ENCODE measurements around the gene DDI2. TPM values are rescaled to one million over a fixed set of nuclear protein-coding genes. Genes with fewer than 3 reads are reported as not detected.

Gene DDI2
- total and polyA plus RNA-seq, 4 donors: 9.5 to 72.5 (median 42.0) TPM

DNA sequence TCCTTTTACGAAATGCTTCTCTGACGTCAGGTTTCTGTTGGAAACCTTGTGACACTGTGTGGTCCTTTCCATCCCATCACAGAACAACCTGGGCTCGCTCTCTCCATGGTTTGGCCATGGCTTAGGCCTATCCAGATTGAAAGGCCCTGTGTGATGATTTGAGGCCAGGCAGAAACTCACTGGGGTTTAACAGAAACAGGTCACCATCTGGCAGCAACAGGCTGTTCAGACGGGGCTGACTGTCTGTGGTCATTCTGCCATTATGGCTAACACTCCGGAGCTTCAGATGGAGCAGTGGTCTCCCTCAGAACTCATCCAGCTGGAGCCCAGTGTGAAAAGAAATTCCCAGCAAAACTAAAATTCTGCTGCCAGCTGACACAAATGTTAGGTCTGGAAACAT lies 76.1 kb downstream of the DDI2 start:
- no peak for TF ChIP-seq FOXA1 (IDR thresholded peaks at IDR 0.05)
- no peak for TF ChIP-seq FOXA2 (IDR thresholded peaks at IDR 0.05)
- TF ChIP-seq, protein P1, sequence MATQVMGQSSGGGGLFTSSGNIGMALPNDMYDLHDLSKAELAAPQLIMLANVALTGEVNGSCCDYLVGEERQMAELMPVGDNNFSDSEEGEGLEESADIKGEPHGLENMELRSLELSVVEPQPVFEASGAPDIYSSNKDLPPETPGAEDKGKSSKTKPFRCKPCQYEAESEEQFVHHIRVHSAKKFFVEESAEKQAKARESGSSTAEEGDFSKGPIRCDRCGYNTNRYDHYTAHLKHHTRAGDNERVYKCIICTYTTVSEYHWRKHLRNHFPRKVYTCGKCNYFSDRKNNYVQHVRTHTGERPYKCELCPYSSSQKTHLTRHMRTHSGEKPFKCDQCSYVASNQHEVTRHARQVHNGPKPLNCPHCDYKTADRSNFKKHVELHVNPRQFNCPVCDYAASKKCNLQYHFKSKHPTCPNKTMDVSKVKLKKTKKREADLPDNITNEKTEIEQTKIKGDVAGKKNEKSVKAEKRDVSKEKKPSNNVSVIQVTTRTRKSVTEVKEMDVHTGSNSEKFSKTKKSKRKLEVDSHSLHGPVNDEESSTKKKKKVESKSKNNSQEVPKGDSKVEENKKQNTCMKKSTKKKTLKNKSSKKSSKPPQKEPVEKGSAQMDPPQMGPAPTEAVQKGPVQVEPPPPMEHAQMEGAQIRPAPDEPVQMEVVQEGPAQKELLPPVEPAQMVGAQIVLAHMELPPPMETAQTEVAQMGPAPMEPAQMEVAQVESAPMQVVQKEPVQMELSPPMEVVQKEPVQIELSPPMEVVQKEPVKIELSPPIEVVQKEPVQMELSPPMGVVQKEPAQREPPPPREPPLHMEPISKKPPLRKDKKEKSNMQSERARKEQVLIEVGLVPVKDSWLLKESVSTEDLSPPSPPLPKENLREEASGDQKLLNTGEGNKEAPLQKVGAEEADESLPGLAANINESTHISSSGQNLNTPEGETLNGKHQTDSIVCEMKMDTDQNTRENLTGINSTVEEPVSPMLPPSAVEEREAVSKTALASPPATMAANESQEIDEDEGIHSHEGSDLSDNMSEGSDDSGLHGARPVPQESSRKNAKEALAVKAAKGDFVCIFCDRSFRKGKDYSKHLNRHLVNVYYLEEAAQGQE (IDR thresholded peaks at IDR 0.05): no peak
- no peak for TF ChIP-seq MAX (IDR thresholded peaks at IDR 0.05)
- TF ChIP-seq GABPA (IDR thresholded peaks at IDR 0.05 in 1 of 2, conservative IDR thresholded peaks at IDR 0.05 in 1 of 2): no peak
- TF ChIP-seq HNF4A (conservative IDR thresholded peaks at IDR 0.05): no peak
- TF ChIP-seq NR2F2 (IDR thresholded peaks at IDR 0.05): no peak
- no peak for TF ChIP-seq RXRA (IDR thresholded peaks at IDR 0.05)
- TF ChIP-seq CTCF (IDR thresholded peaks at IDR 0.05; ENCODE audit: low read depth, low read length, missing input control): no peak
- TF ChIP-seq YY1 (IDR thresholded peaks at IDR 0.05): no peak
- TF ChIP-seq TAF1 (conservative IDR thresholded peaks at IDR 0.05): no peak
- no peak for TF ChIP-seq RAD21 (IDR thresholded peaks at IDR 0.05)
- H3K4me1 ChIP-seq (ENCODE audit: control insufficient read depth in 4 of 4, insufficient read depth in 4 of 4, low read length in 3 of 4): peaks cover 0 to 5% (median 0%) of the 10 kb centered on the region in 4 donors
- no peak overlapping the region for H3K27ac ChIP-seq (ENCODE audit: low read depth in 1 of 2, low read length in 2 of 2)
- no peak overlapping the region for H3K9ac ChIP-seq (ENCODE audit: low read depth in 1 of 2, low read length in 2 of 2)
- H3K27me3 ChIP-seq (ENCODE audit: control insufficient read depth in 4 of 4, insufficient read depth in 4 of 4, low read length in 3 of 4): no peaks in the 10 kb centered on the region
- H3K36me3 ChIP-seq (ENCODE audit: control insufficient read depth in 4 of 4, insufficient read depth in 3 of 4, low read depth in 1 of 4, low read length in 3 of 4): no peaks in the 10 kb centered on the region
- DNase-seq (ENCODE audit: low spot score): no peak
- no peak overlapping the region for H3K4me3 ChIP-seq (ENCODE audit: low read depth in 1 of 3, low read length in 3 of 3)
- 93% methylated on average over 5 of the region's 5 CpGs for WGBS
- no peaks in the 10 kb centered on the region for H3K9me3 ChIP-seq (ENCODE audit: control insufficient read depth in 4 of 4, low read length in 3 of 4)

- no peak for DNase-seq (ENCODE audit: low spot score)
These were observed 79.8 kb downstream of the DDI2 start for GRCh38 chr1:15696956-15697521.

More at GRCh38 chr1:15696956-15697521, 79.8 kb downstream of the DDI2 start:
- H3K27ac ChIP-seq (ENCODE audit: low read depth in 1 of 2, low read length in 2 of 2): peak overlapping the region in 1 of 2 donors; percentile 43
- 71% methylated on average over 10 of the region's 10 CpGs for WGBS
- H3K9ac ChIP-seq (ENCODE audit: low read depth in 1 of 2, low read length in 2 of 2): peak overlapping the region in 1 of 2 donors; percentile 29
- H3K4me1 ChIP-seq (ENCODE audit: control insufficient read depth in 4 of 4, insufficient read depth in 4 of 4, low read length in 3 of 4): peaks cover 0 to 2% (median 0%) of the 10 kb centered on the region in 4 donors
- no peak overlapping the region for H3K4me3 ChIP-seq (ENCODE audit: low read depth in 1 of 3, low read length in 3 of 3)
- no peaks in the 10 kb centered on the region for H3K9me3 ChIP-seq (ENCODE audit: control insufficient read depth in 4 of 4, low read length in 3 of 4)
- H3K27me3 ChIP-seq (ENCODE audit: control insufficient read depth in 4 of 4, insufficient read depth in 4 of 4, low read length in 3 of 4): no peaks in the 10 kb centered on the region
- no peak for TF ChIP-seq EGR1 (IDR thresholded peaks at IDR 0.05; ENCODE audit: low read depth in 2 of 2)
- no peak for TF ChIP-seq HNF4A (conservative IDR thresholded peaks at IDR 0.05)
- TF ChIP-seq TAF1 (conservative IDR thresholded peaks at IDR 0.05): no peak
- no peak for TF ChIP-seq RXRA (IDR thresholded peaks at IDR 0.05)
- no peak for TF ChIP-seq ZBTB33 (IDR thresholded peaks at IDR 0.05)
- TF ChIP-seq RAD21 (IDR thresholded peaks at IDR 0.05): no peak
- peaks cover 0 to 1% (median 0%) of the 10 kb centered on the region in 4 donors for H3K36me3 ChIP-seq (ENCODE audit: control insufficient read depth in 4 of 4, insufficient read depth in 3 of 4, low read depth in 1 of 4, low read length in 3 of 4)
